Ishikawa (cell line): ENCODE results near the gene LAMP2.

Source experiments
- CREB1 ChIP-seq: IDR thresholded peaks from 2 replicates; pipeline ENCODE4 v1.6.1; 2012; ENCODE audit warnings: low read depth
- EP300 ChIP-seq: IDR thresholded peaks from 2 replicates; pipeline ENCODE4 v1.6.1; 2012; ENCODE audit warnings: borderline replicate concordance
- MAX ChIP-seq: IDR thresholded peaks from 2 replicates; pipeline ENCODE4 v1.6.1; 2012
- REST ChIP-seq: IDR thresholded peaks from 2 replicates; pipeline ENCODE4 v1.6.1; 2012; ENCODE audit warnings: low read depth, mild to moderate bottlenecking
- TAF1 ChIP-seq: IDR thresholded peaks from 2 replicates; pipeline ENCODE4 v1.6.1; 2012; ENCODE audit warnings: low read depth, mild to moderate bottlenecking
- TCF12 ChIP-seq: IDR thresholded peaks from 2 replicates; pipeline ENCODE4 v1.6.1; 2012; ENCODE audit warnings: low read depth
- USF1 ChIP-seq: IDR thresholded peaks from 2 replicates; pipeline ENCODE4 v1.6.1; 2012
- YY1 ChIP-seq: IDR thresholded peaks from 2 replicates; pipeline ENCODE4 v1.6.1; 2012; ENCODE audit warnings: low read depth

GRCh38 chrX:120446498-120446897 lies 22.6 kb downstream of the LAMP2 start:
- TF ChIP-seq EP300 (no peak), TAF1 (no peak), TCF12 (no peak), REST (no peak), USF1 (no peak), CREB1 (no peak), MAX (no peak), YY1 (no peak)
